ENCODE results near the gene SACS. TPM values are rescaled to one million over a fixed set of nuclear protein-coding genes. Genes with fewer than 3 reads are reported as not detected.

The SACS gene
- total RNA-seq, 1 donor from 2014 or later = 75.4 TPM

DNA sequence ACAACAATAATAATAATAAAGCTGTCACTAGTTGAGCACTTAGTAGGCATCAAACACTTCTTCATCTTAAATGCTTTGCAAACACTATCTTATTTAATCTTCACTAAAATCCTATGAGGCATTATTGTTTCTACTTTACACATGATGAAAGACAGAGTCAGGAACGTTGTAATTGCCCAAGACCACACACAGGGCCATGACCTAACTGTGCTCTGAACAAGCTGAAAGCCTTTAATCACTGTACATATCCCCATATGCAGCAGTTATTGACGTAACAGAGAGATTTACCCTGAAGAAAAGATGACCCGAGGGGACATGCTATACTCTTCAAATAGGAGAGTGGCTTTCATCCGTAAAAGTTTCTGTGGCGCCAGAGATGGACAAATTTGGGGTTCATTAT, 53.0 kb downstream of the SACS start:
- H3K9me3 Mint-ChIP-seq = no peaks in the 10 kb centered on the region
- H3K36me3 Mint-ChIP-seq (ENCODE audit: low read depth) = peaks cover 7% of the 10 kb centered on the region
- TF ChIP-seq, protein P1, sequence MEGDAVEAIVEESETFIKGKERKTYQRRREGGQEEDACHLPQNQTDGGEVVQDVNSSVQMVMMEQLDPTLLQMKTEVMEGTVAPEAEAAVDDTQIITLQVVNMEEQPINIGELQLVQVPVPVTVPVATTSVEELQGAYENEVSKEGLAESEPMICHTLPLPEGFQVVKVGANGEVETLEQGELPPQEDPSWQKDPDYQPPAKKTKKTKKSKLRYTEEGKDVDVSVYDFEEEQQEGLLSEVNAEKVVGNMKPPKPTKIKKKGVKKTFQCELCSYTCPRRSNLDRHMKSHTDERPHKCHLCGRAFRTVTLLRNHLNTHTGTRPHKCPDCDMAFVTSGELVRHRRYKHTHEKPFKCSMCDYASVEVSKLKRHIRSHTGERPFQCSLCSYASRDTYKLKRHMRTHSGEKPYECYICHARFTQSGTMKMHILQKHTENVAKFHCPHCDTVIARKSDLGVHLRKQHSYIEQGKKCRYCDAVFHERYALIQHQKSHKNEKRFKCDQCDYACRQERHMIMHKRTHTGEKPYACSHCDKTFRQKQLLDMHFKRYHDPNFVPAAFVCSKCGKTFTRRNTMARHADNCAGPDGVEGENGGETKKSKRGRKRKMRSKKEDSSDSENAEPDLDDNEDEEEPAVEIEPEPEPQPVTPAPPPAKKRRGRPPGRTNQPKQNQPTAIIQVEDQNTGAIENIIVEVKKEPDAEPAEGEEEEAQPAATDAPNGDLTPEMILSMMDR (conservative IDR thresholded peaks at IDR 0.05) = no peak
- H3K27me3 Mint-ChIP-seq (ENCODE audit: low read depth) = no peaks in the 10 kb centered on the region
- DNase-seq (ENCODE audit: low read depth, low spot score) = no peak
- H3K4me3 Mint-ChIP-seq = no peak overlapping the region
- peaks cover 39% of the 10 kb centered on the region for H3K4me1 Mint-ChIP-seq
- no peak overlapping the region for H3K27ac Mint-ChIP-seq (ENCODE audit: unreplicated experiment)

DNA sequence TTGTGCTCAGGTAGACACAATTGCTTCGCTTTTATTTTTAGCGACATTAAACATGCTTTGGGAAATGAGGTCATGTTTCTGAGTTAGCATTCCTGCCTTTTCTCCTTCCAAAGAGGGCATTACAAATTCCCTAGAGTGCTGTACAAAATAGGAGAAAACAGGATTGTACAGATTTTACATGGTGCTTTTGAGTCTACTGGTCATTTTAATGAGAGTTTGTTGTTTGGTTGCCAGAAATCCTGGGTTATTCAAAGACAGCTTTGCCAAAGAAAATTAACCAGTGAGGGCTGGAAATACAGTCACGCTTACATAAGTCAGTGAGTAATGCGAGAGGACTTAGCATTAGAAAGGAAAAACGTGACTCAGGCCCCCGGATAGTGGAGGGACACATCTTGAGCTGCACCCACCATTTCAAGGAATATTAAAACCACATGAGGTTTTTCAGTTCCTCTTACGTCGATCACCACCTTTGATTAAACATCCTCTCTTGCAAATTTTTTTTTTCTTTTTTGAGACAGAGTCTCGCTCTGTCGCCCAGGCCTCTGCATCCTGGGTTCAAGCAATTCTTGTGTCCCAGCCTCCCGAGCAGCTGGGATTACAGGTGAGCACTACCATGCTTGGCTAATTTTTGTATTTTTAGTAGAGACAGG, 55.4 kb downstream of the SACS start:
- H3K4me3 Mint-ChIP-seq = peak overlapping the region; percentile 38
- DNase-seq (ENCODE audit: low read depth, low spot score) = no peak
- H3K27ac Mint-ChIP-seq (ENCODE audit: unreplicated experiment) = no peak overlapping the region
- no peaks in the 10 kb centered on the region for H3K9me3 Mint-ChIP-seq
- TF ChIP-seq, protein P1 (conservative IDR thresholded peaks at IDR 0.05) = no peak
- H3K36me3 Mint-ChIP-seq (ENCODE audit: low read depth) = peaks cover 4% of the 10 kb centered on the region
- no peaks in the 10 kb centered on the region for H3K27me3 Mint-ChIP-seq (ENCODE audit: low read depth)
- H3K4me1 Mint-ChIP-seq = peaks cover 43% of the 10 kb centered on the region

DNA sequence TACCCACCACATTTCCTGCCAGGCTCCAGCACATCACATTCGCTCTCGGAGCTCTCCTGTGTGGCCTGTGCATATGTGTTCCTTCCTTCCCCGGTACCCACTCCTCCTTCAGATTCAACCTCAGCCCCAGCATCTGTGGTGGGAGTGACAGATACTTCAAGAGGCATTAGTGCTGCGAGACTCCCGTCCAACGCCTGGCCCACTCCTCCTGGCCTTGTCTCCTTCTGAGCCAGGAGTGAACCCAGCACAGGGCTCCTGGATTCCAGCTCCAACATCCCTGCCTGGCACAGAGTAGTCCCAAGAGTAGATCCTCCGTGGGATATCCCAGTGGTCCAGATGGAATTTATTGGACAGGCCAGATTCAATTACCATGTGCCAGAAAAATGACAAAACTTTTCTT, 55.9 kb downstream of the SACS start:
- Mint-ChIP-seq H3K36me3 (ENCODE audit: low read depth) (peaks cover 8% of the 10 kb centered on the region), H3K4me1 (peaks cover 47% of the 10 kb centered on the region), H3K27me3 (ENCODE audit: low read depth) (no peaks in the 10 kb centered on the region), H3K4me3 (peak overlapping the region; percentile 42), H3K9me3 (no peaks in the 10 kb centered on the region), H3K27ac (ENCODE audit: unreplicated experiment) (peak overlapping the region; percentile 76)
- no peak for DNase-seq (ENCODE audit: low read depth, low spot score)
- TF ChIP-seq, protein P1 (conservative IDR thresholded peaks at IDR 0.05) = no peak

DNA sequence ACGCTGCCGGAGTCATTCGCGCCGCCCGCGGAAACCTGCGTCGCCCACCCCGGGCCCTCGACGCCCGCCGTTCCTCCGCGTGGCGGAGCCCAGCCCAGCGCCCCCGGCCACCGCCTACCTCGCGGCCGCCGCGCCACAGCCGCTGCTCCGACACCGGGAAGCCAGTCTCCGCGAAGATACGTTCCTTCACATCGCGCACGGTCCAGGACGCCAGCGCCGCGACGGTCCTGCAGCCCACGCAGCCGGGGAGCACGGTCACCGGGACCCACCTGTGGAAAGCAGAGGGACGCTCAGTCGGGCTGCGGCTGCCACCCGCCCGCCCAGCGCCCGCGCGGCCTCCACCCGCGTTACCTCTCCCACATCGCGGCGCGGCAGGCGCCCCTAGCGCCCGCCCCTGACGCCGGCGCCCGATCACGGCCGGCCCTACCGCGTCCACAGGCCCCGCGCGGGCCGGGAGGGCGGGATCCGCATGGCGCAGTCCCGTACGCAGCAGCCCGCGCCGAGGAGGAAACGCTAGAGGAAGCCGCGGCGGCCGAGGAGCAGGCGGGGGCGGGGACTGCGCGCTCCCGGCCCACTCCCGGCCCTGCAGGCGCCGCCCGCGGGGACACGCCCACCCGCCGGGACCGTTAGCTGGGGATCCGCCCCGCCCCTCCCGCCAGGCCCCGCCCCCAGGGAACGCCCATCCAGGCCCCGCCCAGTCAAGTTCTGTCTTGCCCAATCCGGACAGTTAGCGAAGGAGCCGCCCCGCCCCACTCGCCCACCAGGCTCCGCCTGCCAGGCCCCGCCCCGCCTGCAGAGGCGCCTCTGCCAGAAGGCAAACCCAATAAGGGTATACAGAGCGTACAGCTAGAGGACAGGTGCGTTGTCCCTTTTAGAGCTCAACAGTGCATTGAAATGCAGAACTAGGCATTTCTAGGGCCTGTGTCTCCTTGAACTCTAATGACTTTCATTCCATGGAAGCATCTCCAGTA, 58.2 kb downstream of the SACS start:
- Mint-ChIP-seq H3K27ac (ENCODE audit: unreplicated experiment) (no peak overlapping the region), H3K36me3 (ENCODE audit: low read depth) (peaks cover 18% of the 10 kb centered on the region), H3K27me3 (ENCODE audit: low read depth) (no peaks in the 10 kb centered on the region), H3K4me1 (peaks cover 40% of the 10 kb centered on the region), H3K9me3 (no peaks in the 10 kb centered on the region), H3K4me3 (peak overlapping the region; percentile 88)
- peak; percentile 92 for DNase-seq (ENCODE audit: low read depth, low spot score)
- TF ChIP-seq, protein P1 (conservative IDR thresholded peaks at IDR 0.05) = peak; percentile 44

DNA sequence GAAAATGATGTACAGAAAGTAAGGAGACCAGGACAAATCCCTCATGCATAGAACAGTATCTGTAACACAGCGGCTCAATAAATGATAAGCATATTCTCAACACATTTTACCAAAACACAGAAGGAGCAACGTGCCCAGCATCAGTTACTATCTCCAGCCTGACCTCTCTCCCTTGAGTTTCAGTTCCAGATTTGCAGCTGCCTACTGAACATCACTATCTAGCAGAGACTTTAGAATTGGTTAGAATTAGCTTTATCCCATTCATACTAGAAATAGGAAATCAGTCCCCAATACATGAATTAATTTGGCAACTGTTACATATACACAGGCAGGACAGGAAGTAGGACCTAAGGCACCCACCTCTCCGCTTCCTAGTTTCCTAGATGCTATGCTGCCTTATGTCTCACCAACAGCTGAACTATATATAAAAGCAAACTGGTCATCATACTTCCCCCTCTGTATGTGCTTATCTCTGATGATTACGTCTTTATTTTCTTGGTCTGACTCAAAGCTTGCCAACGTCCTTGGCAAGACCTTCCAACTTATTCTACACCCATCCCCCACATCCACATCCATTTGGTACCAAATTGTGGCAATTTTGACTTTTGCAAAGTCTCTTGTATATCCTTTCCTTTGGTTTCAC, 61.1 kb downstream of the SACS start:
- no peak for DNase-seq (ENCODE audit: low read depth, low spot score)
- Mint-ChIP-seq H3K36me3 (ENCODE audit: low read depth) (peaks cover 26% of the 10 kb centered on the region), H3K27me3 (ENCODE audit: low read depth) (no peaks in the 10 kb centered on the region), H3K4me3 (peak overlapping the region; percentile 36), H3K9me3 (no peaks in the 10 kb centered on the region), H3K27ac (ENCODE audit: unreplicated experiment) (no peak overlapping the region), H3K4me1 (peaks cover 33% of the 10 kb centered on the region)
- TF ChIP-seq, protein P1 (conservative IDR thresholded peaks at IDR 0.05) = no peak

Data from neural crest cell (in vitro differentiated cells).